Stimulated activated CD8-positive, alpha-beta memory T cell treated with anti-CD3 and anti-CD28 coated beads, Interleukin-15, amount 100 ng/mL, for 24 hours (primary cell): ENCODE measurements around the gene MKNK2.
"Not testable (repeated sequence)": the region's sequence is repeated elsewhere in the genome, so short reads cannot be mapped to it uniquely, and the experiment has no call there.

Experiments
- DNase-seq: peaks from one replicate; pipeline ENCODE4 v3.0.0-alpha.2; 2020; ENCODE audit warnings: low read depth

MKNK2 gene

DNA sequence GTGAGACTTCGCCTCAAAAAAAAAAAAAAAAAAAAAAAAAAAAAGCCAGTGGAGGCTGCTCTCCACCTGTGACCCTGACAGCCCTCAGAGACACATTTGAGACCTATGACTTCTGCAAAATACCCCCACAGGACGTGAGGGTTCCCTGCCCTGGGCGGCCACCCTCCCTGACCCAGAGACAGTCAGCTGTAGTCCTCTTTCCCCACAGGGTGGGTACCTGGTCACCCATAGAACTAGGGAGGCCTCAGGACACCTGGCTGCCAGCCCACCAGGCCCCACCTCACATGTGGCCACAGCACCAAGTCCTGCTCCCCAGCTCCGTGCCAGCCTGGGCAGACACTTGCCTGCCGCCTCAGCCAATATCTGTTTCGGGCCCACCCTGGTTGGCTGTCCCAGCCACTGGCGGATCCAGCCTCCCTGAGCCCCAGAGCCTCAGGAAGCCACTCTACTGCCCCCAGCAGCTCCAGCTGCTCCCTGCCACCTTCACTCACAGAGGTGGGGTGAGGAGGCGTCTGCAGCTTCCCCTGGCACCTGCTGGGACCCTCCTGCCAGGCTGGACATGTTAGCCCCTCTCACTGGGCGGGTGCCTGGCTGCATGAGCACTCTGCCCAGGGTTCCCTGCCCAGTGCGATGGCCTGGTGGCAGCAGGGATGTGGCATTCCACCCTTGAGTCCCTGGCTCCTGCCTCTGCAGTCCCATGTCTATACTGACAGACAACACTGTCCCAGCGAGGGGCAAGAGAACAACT lies 6.9 kb downstream of the MKNK2 start:
- no peak for DNase-seq

DNA sequence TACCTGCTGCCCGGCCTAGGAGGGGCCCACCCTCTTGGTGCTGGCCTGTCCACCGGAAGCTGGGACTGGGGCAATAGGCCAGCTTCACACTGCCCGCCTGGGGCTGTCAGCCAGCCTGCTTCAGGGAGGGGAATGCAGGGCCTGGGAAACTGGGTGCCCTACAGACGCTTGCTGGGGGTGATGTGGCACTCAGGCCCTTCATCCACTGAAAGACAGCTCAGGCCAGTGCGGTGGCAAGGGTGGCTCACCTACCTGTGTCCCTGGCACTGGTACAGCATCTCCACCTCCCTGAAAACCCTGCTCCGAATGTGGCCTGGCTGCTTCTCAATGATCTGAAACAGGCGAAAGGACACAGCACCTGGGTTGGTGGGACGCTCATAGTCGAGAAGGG lies 7.8 kb downstream of the MKNK2 start:
- DNase-seq = no peak

DNA sequence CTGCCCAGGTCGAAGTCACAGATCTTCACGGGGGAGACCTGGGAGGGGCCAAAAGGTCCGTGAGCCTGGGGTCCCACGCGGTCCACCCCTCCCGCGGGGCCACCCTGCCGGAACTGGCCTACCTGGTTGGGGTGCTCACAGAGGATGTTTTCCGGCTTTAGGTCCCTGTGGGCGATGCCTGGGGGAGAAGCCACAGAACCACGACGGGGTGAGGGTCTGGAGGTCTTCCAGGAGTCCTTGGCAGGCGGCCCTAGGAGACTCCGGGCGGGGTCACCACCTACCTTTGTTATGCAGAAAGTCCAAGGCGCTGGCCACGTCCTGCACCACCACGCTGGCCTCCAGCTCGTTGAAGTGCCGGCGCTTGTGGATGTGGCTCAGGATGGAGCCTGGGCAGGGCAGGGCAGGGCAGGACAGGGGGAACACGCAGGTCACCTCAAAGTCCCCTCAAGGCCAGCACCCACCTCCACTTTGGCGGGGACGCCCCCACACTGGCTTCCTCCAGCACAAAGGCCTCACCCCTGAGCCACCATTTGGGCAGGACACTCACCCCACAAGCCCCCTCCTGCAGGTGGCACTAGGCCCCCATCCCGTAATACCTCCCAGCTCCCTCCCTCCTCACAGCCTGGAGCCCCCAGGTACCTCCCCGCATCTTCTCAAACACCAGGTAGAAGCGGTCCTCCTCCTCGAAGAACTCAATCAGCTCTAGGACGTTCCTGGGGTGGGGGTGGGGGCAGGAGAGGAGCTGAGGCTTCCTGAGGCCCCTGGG lies 8.4 kb downstream of the MKNK2 start:
- no peak for DNase-seq

DNA sequence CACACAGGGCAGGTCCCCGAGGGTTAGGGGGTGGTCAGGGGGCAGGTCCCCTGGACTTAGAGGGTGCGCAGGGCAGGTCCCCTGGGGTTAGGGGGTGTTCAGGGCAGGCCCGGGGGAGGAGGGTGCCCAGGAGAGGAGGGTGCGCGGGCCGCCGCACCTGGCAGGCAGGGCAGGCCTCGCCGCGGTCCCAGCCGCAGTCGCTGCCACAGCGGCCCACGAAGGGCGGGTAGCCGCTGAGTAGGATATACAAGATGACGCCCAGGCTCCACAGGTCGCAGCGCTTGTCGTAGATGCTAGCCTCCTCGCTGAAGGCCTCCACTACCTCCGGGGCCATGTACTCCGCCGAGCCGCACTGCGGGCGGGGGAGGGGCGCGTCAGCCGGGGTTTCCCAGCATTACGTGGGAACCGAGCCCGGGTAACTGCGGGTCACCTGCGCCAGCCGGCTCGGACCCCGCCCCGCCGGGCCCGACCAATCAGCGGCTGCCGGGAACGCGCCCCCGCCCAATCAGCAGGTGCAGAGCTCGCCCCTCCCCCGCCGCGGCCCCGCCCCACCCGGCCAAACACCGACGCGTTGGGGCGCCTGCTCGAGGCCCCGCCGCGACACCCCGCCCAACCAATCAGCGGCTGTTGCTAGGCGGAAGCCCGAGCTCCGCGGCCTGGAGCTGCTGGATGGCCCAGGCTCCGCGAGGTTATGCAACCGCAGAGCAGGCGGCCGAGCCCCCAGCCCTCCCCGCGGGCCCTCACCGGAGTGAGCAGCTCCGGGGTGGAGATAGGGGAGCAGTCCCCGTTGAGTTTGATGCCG lies 9.2 kb downstream of the MKNK2 start:
- peak; percentile 100 for DNase-seq

DNA sequence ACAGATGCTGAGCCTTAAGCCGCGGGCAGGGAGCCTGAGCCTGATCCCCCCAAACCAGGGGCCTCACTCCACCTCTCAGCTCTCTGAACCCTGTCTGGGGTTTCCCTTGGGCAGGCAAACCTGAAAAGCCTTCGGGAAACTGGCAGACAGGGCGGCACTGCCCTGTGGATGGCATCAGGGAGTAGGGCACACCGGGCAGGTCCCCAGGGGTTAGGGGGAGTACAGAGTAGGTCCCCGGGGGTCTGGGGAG lies 9.7 kb downstream of the MKNK2 start:
- DNase-seq = no peak

DNA sequence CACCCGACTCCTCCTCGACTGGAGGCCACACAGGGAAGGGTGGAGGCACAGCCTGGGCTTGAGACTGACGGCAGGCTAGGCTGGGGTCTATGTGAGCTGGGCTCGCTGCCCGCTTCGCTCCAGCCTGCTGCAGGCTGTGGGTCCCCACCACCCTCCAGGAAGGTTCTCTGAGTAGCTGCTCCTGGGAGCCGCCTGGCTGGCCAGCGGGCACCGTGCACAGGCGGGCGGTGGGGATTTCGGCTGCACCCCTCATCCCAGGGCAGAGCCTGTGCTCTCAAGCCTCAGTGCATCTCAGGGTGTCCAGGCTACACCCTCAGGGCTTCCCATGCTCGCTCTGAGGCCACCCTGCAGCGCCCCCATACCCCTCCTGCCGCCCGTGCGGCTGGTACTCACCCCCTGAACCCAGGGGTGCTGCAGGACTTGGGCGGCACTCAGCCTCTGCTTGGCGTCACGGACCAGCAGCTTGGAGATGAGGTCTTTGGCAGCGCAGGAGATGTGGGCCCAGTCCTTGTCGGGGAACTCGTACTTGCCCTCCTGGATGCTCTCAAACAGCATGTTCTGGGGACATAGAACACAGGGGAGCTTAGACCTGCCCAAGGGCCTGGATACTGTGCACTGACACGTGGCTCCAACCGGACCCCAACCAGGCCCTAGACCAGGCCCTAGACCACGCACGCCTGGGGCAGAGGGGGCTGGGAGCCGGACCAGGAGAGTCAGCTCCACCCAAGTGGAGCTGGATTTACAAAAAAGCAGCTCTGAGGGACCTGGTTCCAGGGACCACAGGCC lies 10.2 kb downstream of the MKNK2 start:
- DNase-seq = no peak

DNA sequence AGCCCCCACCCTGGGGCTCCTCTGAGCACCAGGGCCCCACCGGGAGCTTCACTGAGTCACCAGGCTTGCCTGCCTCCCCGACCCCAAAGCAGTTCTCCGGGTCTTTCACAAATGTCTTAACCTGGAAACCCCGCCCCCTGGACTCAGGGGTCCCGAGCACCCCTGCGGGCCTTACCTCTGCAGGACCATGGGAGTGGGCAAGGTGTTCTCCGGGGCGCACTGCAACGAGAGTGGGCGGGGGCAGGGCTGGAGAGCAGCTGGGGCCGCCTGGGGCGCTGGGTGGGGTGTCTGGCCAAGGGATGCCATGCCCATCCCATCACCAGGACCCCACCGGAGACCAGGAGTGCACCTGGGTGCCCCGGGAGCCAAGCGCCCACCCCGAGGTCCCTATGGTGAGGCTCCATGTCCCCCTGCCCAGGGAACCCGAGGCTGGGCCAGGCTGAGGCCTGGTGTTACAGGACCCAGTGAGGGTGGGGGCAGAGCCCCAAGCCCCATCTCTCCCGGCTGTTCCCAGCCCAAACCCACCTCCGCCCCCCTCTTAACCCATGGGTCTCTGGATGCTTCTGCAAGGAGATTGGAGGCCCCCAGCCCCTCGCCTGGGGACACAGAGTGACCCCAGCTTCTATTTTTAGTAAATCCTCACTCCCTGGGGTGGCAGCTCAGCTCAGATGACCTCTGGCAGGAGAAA lies 10.9 kb downstream of the MKNK2 start:
- no peak for DNase-seq

DNA sequence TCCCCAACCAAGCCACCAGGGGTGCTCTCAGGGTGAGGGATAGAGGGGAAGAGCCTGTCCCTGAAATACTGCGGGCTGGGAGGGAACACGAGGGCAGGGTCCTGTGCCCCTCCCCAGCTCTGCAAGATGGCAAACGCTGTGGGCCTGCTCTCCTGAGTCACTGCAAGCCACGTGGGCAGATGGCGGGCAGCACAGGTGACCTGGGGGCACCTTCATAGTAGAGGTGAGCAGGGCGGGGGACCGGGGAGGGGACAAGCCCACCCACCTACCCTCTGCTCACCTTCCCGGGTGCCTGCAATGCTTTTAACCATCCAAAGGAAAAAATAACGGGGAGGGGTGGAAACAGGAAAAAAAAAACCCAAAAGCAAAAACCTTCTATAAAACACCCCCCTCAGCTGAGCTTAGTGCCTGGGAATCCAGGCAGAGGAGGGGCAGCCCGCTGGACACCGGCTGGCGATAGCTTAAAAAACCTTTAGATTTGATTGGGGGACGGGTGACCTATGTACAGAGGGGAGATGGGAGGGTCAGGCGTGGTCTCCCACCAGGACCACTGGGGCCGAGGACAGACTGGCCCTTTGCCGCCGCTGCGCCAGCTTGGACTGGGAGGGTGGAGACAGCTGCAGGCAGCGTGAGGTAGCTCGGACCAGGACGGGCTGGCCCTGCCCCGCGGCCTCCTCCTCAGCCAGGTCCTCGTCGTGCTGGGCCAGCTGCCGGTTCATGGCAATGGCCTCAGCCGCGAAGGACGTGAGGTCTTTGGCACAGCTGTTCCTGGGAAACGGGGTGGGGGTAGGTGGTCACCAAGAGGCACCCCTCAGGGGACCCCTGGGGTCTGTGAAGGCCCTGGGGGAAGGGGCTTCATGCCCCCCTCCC lies 11.7 kb downstream of the MKNK2 start:
- DNase-seq = no peak

DNA sequence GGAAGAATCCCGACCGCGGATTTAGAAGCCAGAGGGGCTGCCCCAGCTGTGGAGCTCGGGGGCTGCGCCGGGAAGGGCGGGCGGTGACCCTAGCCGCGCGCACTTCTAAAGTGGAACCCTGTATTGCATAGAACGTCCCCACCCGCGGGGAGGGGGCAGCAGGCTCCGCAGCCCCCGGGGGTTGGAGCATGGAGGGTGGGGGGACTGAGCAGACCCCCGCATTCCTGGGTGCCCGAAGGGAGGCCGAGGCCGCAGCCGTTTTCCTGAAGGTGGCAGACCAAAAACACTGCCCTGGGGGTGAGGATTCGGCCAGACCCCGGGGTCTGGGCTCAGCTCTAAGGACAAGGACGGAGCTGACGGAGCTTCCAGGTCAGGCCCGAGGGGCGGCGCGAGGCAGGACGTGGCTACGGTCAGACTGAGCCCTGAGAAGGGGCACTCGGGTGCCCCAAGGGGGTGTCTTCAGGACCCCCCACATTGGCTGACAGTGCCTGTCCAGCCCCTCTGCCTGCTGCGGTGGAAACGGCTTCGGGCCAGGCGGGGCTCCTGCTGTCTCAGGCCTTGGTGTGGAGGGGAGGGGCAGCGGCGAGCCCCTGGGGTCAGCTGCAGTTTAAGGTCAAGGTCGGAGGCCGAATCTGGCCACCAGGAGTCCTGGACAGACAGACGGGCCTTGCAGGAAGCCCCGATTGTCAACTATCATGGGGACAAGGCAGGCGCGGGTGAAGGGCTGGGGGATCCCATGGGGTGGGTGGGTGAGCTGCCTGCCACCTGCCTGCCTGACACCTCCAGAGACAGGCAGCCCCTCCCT lies 12.6 kb downstream of the MKNK2 start:
- no peak for DNase-seq

DNA sequence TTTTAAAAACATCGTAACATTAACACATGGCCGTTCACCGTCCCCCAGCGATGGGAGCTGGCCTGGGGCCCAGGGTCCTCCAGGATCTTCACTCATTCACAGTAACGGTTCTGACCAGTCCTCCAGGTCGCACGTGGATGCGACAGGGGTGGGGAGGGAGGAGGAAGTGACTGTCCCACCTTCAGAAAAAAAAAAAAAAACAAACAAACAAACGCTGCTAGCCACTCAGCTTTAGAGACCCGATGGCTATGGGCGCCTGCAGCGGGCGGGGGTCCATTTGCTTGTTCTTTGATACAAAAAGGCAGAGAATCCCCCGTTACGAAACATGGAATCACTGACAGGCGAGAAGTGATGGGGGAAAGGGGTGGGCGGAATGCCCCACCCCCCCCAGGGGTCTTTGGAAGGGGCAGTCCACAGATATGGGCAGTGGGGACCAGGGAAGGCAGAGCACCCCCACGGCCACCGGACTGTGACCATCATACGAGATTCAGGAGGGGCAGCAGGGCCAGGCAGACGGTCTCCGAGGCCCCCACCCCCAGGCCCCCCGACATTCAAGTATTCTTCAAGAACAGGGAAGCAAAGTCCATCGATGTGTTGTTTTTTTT lies 13.3 kb downstream of the MKNK2 start:
- no peak for DNase-seq

DNA sequence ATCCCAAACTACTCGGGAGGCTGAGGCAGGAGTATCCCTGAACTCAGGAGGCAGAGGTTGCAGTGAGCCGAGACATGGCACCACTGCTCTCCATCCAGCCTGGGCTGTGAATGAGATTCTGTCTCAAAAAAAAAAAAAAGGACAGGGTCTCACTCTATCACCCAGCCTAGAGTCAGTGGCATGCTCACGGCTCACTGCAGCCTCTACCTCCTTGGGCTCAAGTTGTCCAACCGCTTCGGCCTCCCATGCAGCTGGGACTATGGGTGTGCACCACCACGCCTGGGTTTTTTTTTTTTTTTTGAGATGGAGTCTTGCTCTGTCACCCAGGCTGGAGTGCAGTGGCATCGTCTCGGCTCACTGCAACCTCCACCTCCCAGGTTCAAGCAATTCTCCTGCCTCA lies 14.6 kb downstream of the MKNK2 start:
- DNase-seq = no peak

DNA sequence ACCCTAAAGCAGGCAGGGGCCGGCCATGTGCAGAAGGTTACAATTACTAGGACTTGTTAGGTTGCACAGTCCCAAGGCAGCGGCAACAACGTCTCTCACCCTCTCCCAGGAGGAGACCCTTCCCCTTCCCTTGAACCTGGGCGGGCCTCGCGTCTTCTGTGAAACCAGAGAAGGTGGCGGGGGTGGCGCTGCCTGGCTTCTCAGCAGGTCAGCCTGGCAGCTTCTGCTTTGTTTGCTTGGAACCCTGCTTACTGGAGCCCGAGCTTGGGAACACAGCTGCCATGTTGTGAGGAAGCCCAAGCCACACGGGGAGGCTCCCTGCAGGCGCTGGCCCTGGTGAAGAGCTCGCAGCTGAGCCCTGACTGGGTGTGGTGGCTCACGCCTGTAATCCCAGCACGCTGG lies 15.5 kb downstream of the MKNK2 start:
- DNase-seq = no peak

DNA sequence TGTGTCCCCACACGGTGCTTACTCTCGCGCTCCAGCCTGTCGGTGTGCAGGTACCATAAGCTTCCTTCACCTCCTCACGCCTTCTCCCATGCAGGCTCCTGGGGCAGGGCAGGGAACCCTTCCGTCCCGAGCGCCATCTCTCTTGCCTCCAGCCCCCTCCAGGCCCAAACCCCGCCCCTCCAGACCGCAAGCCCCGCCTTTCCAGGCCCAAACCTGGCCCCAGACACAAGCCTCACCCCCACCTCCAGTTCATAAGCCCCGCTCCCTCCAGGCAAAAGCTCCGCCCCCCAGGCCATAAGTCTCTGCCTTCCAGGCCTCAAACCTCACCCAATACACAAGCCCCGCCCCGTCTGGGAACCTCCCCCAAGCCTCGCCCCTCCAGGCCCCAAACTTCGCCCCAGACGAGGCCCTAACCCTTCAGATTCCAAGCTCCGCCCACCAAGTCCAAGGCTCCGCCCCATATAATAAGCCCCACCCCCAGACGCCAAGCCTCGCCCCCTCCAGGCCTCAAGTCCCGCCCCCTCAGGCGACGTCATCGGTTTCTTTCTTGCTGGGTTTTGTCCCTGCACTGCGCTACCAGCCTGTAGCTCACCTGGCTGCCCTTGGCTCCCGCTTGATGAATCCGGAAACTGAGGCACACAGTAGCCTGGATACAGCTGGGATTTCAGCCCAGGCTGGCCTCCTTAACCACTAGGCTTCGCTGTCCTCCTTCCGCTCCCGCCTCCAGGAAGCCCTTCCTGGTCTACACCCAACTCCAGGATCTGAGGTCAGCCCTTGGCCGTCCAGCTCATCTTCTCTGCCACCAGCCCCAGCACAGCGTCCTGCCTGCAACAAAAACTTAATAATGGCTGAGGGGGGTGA lies 16.1 kb downstream of the MKNK2 start:
- DNase-seq = peak; percentile 53

DNA sequence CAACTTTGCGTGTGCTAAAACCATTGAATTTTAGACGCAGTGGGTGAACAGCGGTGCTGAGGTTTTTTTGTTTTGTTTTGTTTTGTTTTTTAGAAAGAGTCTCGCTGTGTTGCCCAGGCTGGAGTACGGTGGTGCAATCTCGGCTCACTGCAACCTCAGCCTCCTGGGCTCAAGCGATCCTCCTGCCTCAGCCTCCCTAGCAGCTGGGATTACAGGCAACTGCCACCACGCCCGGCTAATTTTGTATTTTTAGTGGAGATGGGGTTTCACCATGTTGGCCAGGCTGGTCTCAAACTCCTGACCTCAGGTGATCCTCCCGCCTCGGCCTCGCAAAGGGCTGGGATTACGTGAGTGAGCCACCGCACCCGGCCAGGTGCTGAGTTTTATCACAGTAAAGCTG lies 16.8 kb downstream of the MKNK2 start:
- DNase-seq = not testable (repeated sequence)

DNA sequence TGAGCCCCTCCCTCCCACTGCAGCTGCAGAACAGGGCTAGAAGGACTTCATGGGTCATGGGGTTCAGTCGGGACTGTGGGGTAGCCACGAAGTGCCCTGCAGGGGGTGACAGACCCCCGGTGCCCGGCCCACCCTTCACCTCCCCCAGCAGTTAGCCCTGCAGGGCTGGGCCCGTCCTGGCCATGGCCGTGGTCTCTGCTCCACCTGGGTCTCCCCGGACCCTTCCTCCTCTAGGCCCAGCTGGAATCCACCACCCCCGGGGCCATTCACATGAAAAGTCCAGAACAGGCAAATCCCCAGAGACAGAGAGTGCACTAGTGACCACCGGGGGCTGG lies 17.3 kb downstream of the MKNK2 start:
- no peak for DNase-seq

DNA sequence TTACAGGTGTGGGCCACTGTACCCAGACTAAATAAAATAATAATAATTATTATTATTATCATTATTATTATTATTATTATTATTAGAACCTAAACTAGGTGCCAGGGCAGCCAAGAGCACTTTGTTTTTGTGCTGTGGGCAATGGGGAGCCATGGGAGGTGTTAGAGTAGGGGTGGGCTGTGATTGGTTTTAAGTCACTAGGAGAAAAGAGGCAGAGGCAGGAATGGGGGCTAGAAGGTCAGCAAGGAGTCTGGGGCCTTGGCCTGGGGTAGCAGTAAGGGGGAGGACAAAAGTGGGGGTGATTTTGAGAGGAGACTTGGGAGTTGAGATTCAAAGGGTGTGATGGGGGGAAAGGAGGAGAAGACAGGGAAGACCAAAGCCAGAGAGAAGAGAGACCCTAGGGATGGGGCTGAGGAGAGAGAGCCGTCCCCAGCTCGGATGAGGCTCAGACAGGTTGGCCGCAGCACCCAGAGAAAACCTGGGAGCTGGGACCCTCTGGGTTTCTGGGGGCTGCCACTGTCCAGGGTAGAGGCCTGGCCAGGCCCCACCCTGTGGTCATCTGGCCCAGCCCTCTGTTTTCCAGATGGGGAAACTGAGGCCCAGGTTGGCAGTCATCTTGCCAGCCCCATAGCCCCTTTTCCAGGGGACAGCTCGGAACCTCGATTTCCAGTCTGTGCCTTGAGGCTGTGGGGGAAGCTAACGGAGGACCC lies 17.8 kb downstream of the MKNK2 start:
- no peak for DNase-seq

DNA sequence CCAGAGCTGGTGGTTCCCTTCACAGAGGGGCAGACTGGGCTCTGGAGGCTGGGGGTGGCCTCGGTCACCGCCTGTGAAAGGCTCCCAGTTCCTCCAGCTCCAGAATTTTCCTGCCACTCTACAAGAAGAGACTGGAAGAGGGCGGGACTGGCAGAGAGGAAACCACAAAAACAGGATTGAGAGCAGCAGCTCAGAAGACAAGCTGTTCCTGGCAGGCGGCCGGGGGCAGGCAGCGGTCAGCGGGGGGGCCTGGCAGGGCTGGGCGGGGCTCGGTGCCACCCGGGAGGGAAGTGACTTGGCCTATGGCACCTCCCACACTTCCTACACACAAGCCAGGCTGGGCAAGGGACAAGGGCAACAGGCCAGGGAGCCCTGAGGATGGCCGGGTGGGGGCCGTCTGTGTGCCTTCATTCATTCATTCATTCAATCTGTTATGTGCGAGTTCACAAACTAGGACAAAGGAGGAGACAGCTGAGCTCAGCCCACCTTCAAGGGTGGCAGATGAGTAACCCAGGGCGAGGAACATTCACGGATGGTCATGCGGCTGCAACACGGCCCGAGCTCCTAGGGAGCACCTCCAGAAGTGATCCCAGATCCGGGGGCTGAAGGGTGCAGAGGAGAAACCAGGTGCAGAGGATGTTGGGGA lies 18.6 kb downstream of the MKNK2 start:
- no peak for DNase-seq

DNA sequence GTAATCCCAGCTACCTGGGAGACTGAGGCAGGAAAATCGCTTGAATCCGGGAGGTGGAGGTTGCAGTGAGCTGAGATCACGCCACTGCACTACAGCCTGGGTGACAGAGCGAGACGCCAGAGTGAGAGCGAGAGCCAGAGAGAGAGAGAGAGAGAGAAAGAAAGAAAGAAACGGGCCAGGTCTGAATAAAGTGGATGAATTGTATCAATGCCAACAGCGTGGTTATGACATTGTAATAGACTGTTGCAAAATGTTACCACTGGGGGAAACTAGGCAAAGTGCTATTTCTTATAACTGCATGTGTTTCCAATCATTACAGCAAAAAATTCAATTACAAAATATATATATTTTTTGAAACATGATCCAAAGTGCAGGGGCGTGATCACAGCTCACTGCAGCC lies 23.7 kb downstream of the MKNK2 start:
- no peak for DNase-seq
